HEK293 (cell line): Measurements from ENCODE around the gene ZNF358.

Source experiments
- CTCF ChIP-seq: fragments of 450-650 bp; formaldehyde crosslinking; IDR thresholded peaks from 2 replicates; pipeline ENCODE4 v1.5.1; 2016; ENCODE audit warnings: missing biosample characterization, missing genetic modification characterization
- GFI1B ChIP-seq: fragments of 450-650 bp; formaldehyde crosslinking; IDR thresholded peaks from 2 replicates; pipeline ENCODE4 v1.5.1; 2016; ENCODE audit warnings: missing biosample characterization, missing genetic modification characterization
- GLI4 ChIP-seq: fragments of 450-650 bp; formaldehyde crosslinking; IDR thresholded peaks from 2 replicates; pipeline ENCODE4 v1.5.1; 2016; ENCODE audit warnings: missing biosample characterization, missing genetic modification characterization
- HOXA7 ChIP-seq: sonication (generic); formaldehyde crosslinking; IDR thresholded peaks from 2 replicates; pipeline ENCODE4 v1.8.1; 2022; ENCODE audit warnings: missing genetic modification reagents, borderline replicate concordance
- OVOL3 ChIP-seq: fragments of 450-650 bp; formaldehyde crosslinking; IDR thresholded peaks from 2 replicates; pipeline ENCODE4 v1.5.1; 2016; ENCODE audit warnings: missing biosample characterization, missing genetic modification characterization
- TCF7L2 ChIP-seq: IDR thresholded peaks from 2 replicates; pipeline ENCODE4 v1.6.1; 2011; ENCODE audit warnings: low read depth, mild to moderate bottlenecking, inconsistent platforms, low read length, moderate library complexity, borderline replicate concordance
- YY1 ChIP-seq: fragments of 450-650 bp; formaldehyde crosslinking; IDR thresholded peaks from 2 replicates; pipeline ENCODE4 v1.5.1; 2018; ENCODE audit warnings: missing biosample characterization, missing genetic modification characterization
- ZBTB49 ChIP-seq: fragments of 450-650 bp; formaldehyde crosslinking; IDR thresholded peaks from 2 replicates; pipeline ENCODE4 v1.5.1; 2016; ENCODE audit warnings: missing biosample characterization, missing genetic modification characterization, low read depth
- ZNF274 ChIP-seq, 2 experiments: fragments of 200-500 bp in 1 of 2; fragments of 450-650 bp in 1 of 2; sonication (Bioruptor generic) in 1 of 2; formaldehyde crosslinking in 1 of 2; IDR thresholded peaks; 2 replicates each; pipeline versions ENCODE4 v1.5.1 to v1.6.1; 2014 to 2016; ENCODE audit warnings: borderline replicate concordance in 1 of 2, inconsistent platforms in 1 of 2, low read length in 1 of 2, missing biosample characterization in 1 of 2, missing genetic modification characterization in 1 of 2
- ZNF280D ChIP-seq: fragments of 450-650 bp; formaldehyde crosslinking; IDR thresholded peaks from 2 replicates; pipeline ENCODE4 v1.5.1; 2016; ENCODE audit warnings: missing biosample characterization, missing genetic modification characterization
- ZNF416 ChIP-seq: fragments of 450-650 bp; formaldehyde crosslinking; IDR thresholded peaks from 2 replicates; pipeline ENCODE4 v1.5.1; 2016; ENCODE audit warnings: missing biosample characterization, missing genetic modification characterization
- ZNF510 ChIP-seq: fragments of 450-650 bp; formaldehyde crosslinking; IDR thresholded peaks from 2 replicates; pipeline ENCODE4 v1.5.1; 2018; ENCODE audit warnings: mild to moderate bottlenecking, missing genetic modification characterization, missing biosample characterization; ENCODE audit not compliant: insufficient replicate concordance
- ZNF791 ChIP-seq: fragments of 450-650 bp; formaldehyde crosslinking; IDR thresholded peaks from 2 replicates; pipeline ENCODE4 v1.5.1; 2016; ENCODE audit warnings: missing biosample characterization, missing genetic modification characterization

- no peak for TF ChIP-seq ZNF510 (tag by site-specific recombination)
- TF ChIP-seq YY1 (tag by site-specific recombination) = no peak
- TF ChIP-seq GLI4 = no peak
- TF ChIP-seq OVOL3 (tag by site-specific recombination) = no peak
- TF ChIP-seq TCF7L2 = no peak
- TF ChIP-seq ZNF274 (IDR thresholded peaks at IDR 0.05; ENCODE audit: low read length) = no peak
- no peak for TF ChIP-seq ZNF274 (tag by site-specific recombination; IDR thresholded peaks at IDR 0.05; ENCODE audit: borderline replicate concordance)
- TF ChIP-seq CTCF (tag by site-specific recombination) = no peak
- TF ChIP-seq GFI1B (tag by site-specific recombination) = no peak
- TF ChIP-seq ZNF791 = no peak
- TF ChIP-seq ZNF280D (tag by site-specific recombination) = no peak
- TF ChIP-seq HOXA7 (CRISPR knock-in tag) = no peak
- TF ChIP-seq ZNF416 (tag by site-specific recombination) = no peak
- TF ChIP-seq ZBTB49 (tag by site-specific recombination) = no peak
These were observed 42.8 kb downstream of the ZNF358 start for GRCh38 chr19:7558667-7559066.
